ENCODE results near the gene ADRA1B.

- TF ChIP-seq POLR2A (IDR thresholded peaks at IDR 0.05; ENCODE audit: low read depth, low read length) = no peak
- no peak for TF ChIP-seq CTCF (IDR thresholded peaks at IDR 0.05; ENCODE audit: extremely low read depth in 1 of 2, insufficient read depth in 1 of 2, low read depth in 1 of 2, low read length in 2 of 2)
- TF ChIP-seq POLR2AphosphoS5 (IDR thresholded peaks at IDR 0.05; ENCODE audit: insufficient read depth, low read depth, low read length) = no peak
- TF ChIP-seq MYC (IDR thresholded peaks at IDR 0.05; ENCODE audit: low read depth, low read length) = no peak
- TF ChIP-seq EZH2 (IDR thresholded peaks at IDR 0.05; ENCODE audit: borderline replicate concordance, low read depth, low read length, severe bottlenecking) = no peak
- TF ChIP-seq JUN (IDR thresholded peaks at IDR 0.05; ENCODE audit: borderline replicate concordance, insufficient read depth, insufficient read length, low read depth) = no peak
- no peak for TF ChIP-seq GATA2 (IDR thresholded peaks at IDR 0.05; ENCODE audit: insufficient read depth, insufficient read length, low read depth, low read length)
- no peak for TF ChIP-seq FOS (IDR thresholded peaks at IDR 0.05; ENCODE audit: borderline replicate concordance, insufficient read depth, low read length)
- no peak for TF ChIP-seq MAX (IDR thresholded peaks at IDR 0.05; ENCODE audit: insufficient read depth, insufficient read length)
Observed at GRCh38 chr5:159906943-159907342, 9.3 kb upstream of the ADRA1B start.
